Measurements from ENCODE around the gene TMEM131. TPM values are rescaled to one million over a fixed set of nuclear protein-coding genes. Genes with fewer than 3 reads are reported as not detected.

The TMEM131 gene
- total and polyA plus RNA-seq, 2 of the 8 experiments (the other 6 are each of a cell fraction or from before 2014, with no cell fraction given): 9.7 to 22.9 TPM

DNA sequence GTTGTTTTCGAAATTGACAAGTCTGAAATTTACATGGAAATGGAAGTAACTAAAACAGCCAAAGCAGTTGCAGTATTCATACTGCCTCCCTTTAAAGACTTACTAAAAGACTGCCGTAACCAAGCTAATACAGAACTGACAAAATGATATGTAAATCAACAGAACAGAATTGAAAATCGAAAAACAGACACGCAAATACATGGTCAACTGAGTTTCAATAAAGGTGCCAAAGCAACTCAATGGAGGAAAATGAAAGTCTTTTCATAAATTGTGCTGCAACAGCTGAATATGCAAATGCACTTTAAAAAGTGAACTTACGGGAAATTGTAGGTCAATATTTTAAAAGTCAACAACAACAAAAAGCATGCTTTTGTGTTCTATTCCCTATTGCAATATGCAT is 34.2 kb downstream of the TMEM131 start (continued):
- TF ChIP-seq FOSL1 (IDR thresholded peaks at IDR 0.05; ENCODE audit: insufficient read depth, low read depth, low read length): no peak
- TF ChIP-seq TBP (IDR thresholded peaks at IDR 0.05; ENCODE audit: low read depth, low read length): no peak

Measured in H1 (cell line).